K562 (cell line): ENCODE results near the gene SLC7A4. TPM values are rescaled to one million over a fixed set of nuclear protein-coding genes. Genes with fewer than 3 reads are reported as not detected.

Source experiments
- COPS2 ChIP-seq: fragments of 450-650 bp; conservative IDR thresholded peaks from 2 replicates; pipeline ENCODE4 v1.6.1; 2016; ENCODE audit warnings: mild to moderate bottlenecking, moderate library complexity
- HDAC1 ChIP-seq, 2 experiments: fragments of 450-650 bp; IDR thresholded peaks; 2 replicates each; pipeline ENCODE4 v1.6.1; 2016 to 2017; ENCODE audit warnings: inconsistent platforms in 1 of 2, mild to moderate bottlenecking in 1 of 2, moderate library complexity in 1 of 2
- KLF13 ChIP-seq: fragments of 450-650 bp; IDR thresholded peaks from 2 replicates; pipeline ENCODE4 v1.6.1; 2016; ENCODE audit warnings: missing genetic modification characterization, low read depth, mild to moderate bottlenecking, missing compliant biosample characterization, moderate library complexity, borderline replicate concordance
- KLF6 ChIP-seq: fragments of 250-450 bp; sonication (Bioruptor Pico); IDR thresholded peaks from 2 replicates; pipeline ENCODE4 v1.4.0; 2020; ENCODE audit warnings: mild to moderate bottlenecking, moderate library complexity, borderline replicate concordance
- MTA1 ChIP-seq: fragments of 450-650 bp; IDR thresholded peaks from 2 replicates; pipeline ENCODE4 v1.6.1; 2017; ENCODE audit warnings: borderline replicate concordance
- MYC ChIP-seq, 2 experiments: fragments of 250-450 bp in 1 of 2; sonication (Bioruptor Pico) in 1 of 2; IDR thresholded peaks; 2 replicates each; pipeline versions ENCODE4 v1.5.1 to v1.6.1; 2012 to 2021; ENCODE audit warnings: low read depth in 2 of 2, borderline replicate concordance in 1 of 2, improper control_type of control experiment in 1 of 2, low read length in 1 of 2, mild to moderate bottlenecking in 1 of 2, moderate library complexity in 1 of 2
- PHF21A ChIP-seq: fragments of 450-650 bp; IDR thresholded peaks from 2 replicates; pipeline ENCODE4 v1.6.1; 2017; ENCODE audit warnings: low read depth, borderline replicate concordance
- PKNOX1 ChIP-seq: fragments of 450-650 bp; IDR thresholded peaks from 2 replicates; pipeline ENCODE4 v1.6.1; 2016
- RFX5 ChIP-seq: IDR thresholded peaks from 2 replicates; pipeline ENCODE4 v1.6.1; 2011; ENCODE audit warnings: low read depth, mild to moderate bottlenecking, improper control_type of control experiment, low read length
- SAFB2 ChIP-seq: fragments of 200-400 bp; formaldehyde crosslinking; IDR thresholded peaks from 2 replicates; pipeline ENCODE4 v1.6.1; 2018; ENCODE audit warnings: borderline replicate concordance, low read length, low read depth, moderate library complexity; ENCODE audit not compliant: severe bottlenecking
- TAF9B ChIP-seq: fragments of 450-650 bp; IDR thresholded peaks from 2 replicates; pipeline ENCODE4 v1.6.1; 2018; ENCODE audit warnings: mild to moderate bottlenecking; ENCODE audit not compliant: partially characterized antibody
- TCF7 ChIP-seq: sonication (generic); IDR thresholded peaks from 2 replicates; pipeline ENCODE4 v1.6.1; 2016; ENCODE audit warnings: antibody characterized with exemption, borderline replicate concordance
- TRIM25 ChIP-seq: fragments of 450-650 bp; IDR thresholded peaks from 2 replicates; pipeline ENCODE4 v1.7.0; 2016; ENCODE audit warnings: borderline replicate concordance
- ZBTB11 ChIP-seq, 3 experiments: fragments of 200-800 bp in 1 of 3; fragments of 250-450 bp in 1 of 3; fragments of 450-650 bp in 1 of 3; sonication (Bioruptor Pico) in 1 of 3; sonication (Bioruptor generic) in 1 of 3; formaldehyde crosslinking in 1 of 3; IDR thresholded peaks; 2 replicates each; pipeline versions ENCODE4 v1.6.1 to v1.8.0; 2016 to 2022; ENCODE audit warnings: mild to moderate bottlenecking in 2 of 3, missing genetic modification characterization in 2 of 3, missing compliant biosample characterization in 1 of 3, moderate library complexity in 1 of 3
- ZC3H8 ChIP-seq: fragments of 450-650 bp; IDR thresholded peaks from 2 replicates; pipeline ENCODE4 v1.6.1; 2017
- ZNF592 ChIP-seq: fragments of 450-650 bp; IDR thresholded peaks from 2 replicates; pipeline ENCODE4 v1.6.1; 2017; ENCODE audit warnings: antibody characterized with exemption, mild to moderate bottlenecking
- polyA plus RNA-seq, 8 experiments: library from polyadenylated mRNA; depleted of rRNA in 4 of 8; stranded (reverse) in 5 of 8; unstranded in 3 of 8; fragments of >200 nt; fragmentation: Nextera tagmentation in 2 of 8; fragmentation: Illumina TruSeq in 1 of 8; extraction: Ambion mirVana in 2 of 8; extraction: Trizol in 1 of 8; gene quantifications; 2 replicates each; pipeline versions ENCODE4 v1.2.1 to v1.2.3, GENCODE V29; 2011 to 2014; ENCODE audit warnings: inconsistent platforms in 1 of 8, missing spikeins in 1 of 8
- total RNA-seq, 7 experiments: library from RNA; depleted of rRNA in 6 of 7; stranded (reverse); fragments of >200 nt in 6 of 7; fragmentation: Illumina TruSeq in 2 of 7; extraction: Trizol in 2 of 7; gene quantifications; 2 replicates each; pipeline versions ENCODE4 v1.2.1 to v1.2.3, GENCODE V29; 2011 to 2021; ENCODE audit warnings: low replicate concordance in 1 of 7

Gene SLC7A4
- total and polyA plus RNA-seq, 9 of the 15 experiments (the other 6 are each of a cell fraction or from before 2014, with no cell fraction given) = not detected

GRCh38 chr22:21001601-21002325, 30.6 kb downstream of the SLC7A4 start, which contains the start of gene THAP7 (continued):
- TF ChIP-seq ZNF592 = no peak
- no peak for TF ChIP-seq SAFB2
- no peak for TF ChIP-seq MTA1
- peak; percentile 55 for TF ChIP-seq RFX5
- no peak for TF ChIP-seq TAF9B
- no peak for TF ChIP-seq HDAC1 (IDR thresholded peaks at IDR 0.05)
- no peak for TF ChIP-seq PHF21A
- TF ChIP-seq COPS2 = no peak
- no peak for TF ChIP-seq PKNOX1
- TF ChIP-seq TRIM25 = no peak
- TF ChIP-seq KLF13 (tag) = peak; percentile 94
- TF ChIP-seq KLF6 (CRISPR knock-in tag) = peak; percentile 89
- no peak for TF ChIP-seq ZC3H8
- TF ChIP-seq ZBTB11 (CRISPR knock-in tag; IDR thresholded peaks at IDR 0.05) = peak in 1 of 3 experiments; percentile 61; a peak in 2 of 6 replicates
- peak; percentile 97 for TF ChIP-seq MYC (IDR thresholded peaks at IDR 0.05; ENCODE audit: low read depth, low read length)
- TF ChIP-seq MYC (CRISPR knock-in tag; IDR thresholded peaks at IDR 0.05; ENCODE audit: borderline replicate concordance, low read depth) = peak; percentile 98
- no peak for TF ChIP-seq TCF7
